Fibroblast of lung (primary cell): ENCODE data around the gene CYB561A3. TPM values are rescaled to one million over a fixed set of nuclear protein-coding genes. Genes with fewer than 3 reads are reported as not detected.
"Not testable (repeated sequence)": the region's sequence is repeated elsewhere in the genome, so short reads cannot be mapped to it uniquely, and the experiment has no call there.

ENCODE experiments used
- DNase-seq, 2 donors: peaks; one replicate each; pipeline versions ENCODE4 v3.0.0 to v3.0.0-alpha.2; 2010; ENCODE audit warnings: low read depth in 2 of 2
- H2AFZ ChIP-seq: 2 replicates; pipeline ENCODE4 v1.5.1; 2012; ENCODE audit warnings: low read length, control low read depth, inconsistent platforms
- H3K27ac ChIP-seq: 2 replicates; pipeline ENCODE4 v1.5.1; 2011; ENCODE audit warnings: low read length, control low read depth; ENCODE audit not compliant: insufficient read depth
- H3K27me3 ChIP-seq: 2 replicates; pipeline ENCODE4 v1.5.1; 2011; ENCODE audit warnings: mild to moderate bottlenecking, low read length; ENCODE audit not compliant: control insufficient read depth, insufficient read depth
- H3K36me3 ChIP-seq: 2 replicates; pipeline ENCODE4 v1.5.1; 2011; ENCODE audit warnings: low read length; ENCODE audit not compliant: control insufficient read depth, insufficient read depth
- H3K4me1 ChIP-seq: 2 replicates; pipeline ENCODE4 v1.5.1; 2011; ENCODE audit warnings: low read length; ENCODE audit not compliant: control insufficient read depth, insufficient read depth; ENCODE audit errors: extremely low read depth
- H3K4me2 ChIP-seq: 2 replicates; pipeline ENCODE4 v1.5.1; 2011; ENCODE audit warnings: low read length, control low read depth; ENCODE audit not compliant: insufficient read depth; ENCODE audit errors: extremely low read depth
- H3K4me3 ChIP-seq, 4 experiments: fragments of 200-600 bp in 1 of 4; sonication (generic) in 1 of 4; replicated peaks in 1 of 4; 2 replicates each; pipeline ENCODE4 v1.5.1; 2011 to 2016; ENCODE audit warnings: low read length in 4 of 4, low read depth in 3 of 4, mild to moderate bottlenecking in 3 of 4, control low read depth in 2 of 4, inconsistent platforms in 1 of 4, mixed read lengths in 1 of 4; ENCODE audit not compliant: insufficient read depth in 1 of 4; ENCODE audit errors: control extremely low read depth in 1 of 4
- H3K79me2 ChIP-seq: 2 replicates; pipeline ENCODE4 v1.5.1; 2012; ENCODE audit warnings: mild to moderate bottlenecking, low read length, inconsistent platforms; ENCODE audit not compliant: control insufficient read depth, insufficient read depth
- H3K9ac ChIP-seq: 2 replicates; pipeline ENCODE4 v1.5.1; 2011; ENCODE audit warnings: mild to moderate bottlenecking, low read length, control low read depth; ENCODE audit not compliant: insufficient read depth
- H3K9me3 ChIP-seq: 2 replicates; pipeline ENCODE4 v1.5.1; 2012; ENCODE audit warnings: low read depth, low read length; ENCODE audit not compliant: control insufficient read depth, insufficient read depth
- H4K20me1 ChIP-seq: 2 replicates; pipeline ENCODE4 v1.5.1; 2011; ENCODE audit warnings: low read length; ENCODE audit not compliant: control insufficient read depth, insufficient read depth; ENCODE audit errors: extremely low read depth
- CTCF ChIP-seq, 2 donors: IDR thresholded peaks in 1 of 2; conservative IDR thresholded peaks in 1 of 2; 1 replicate in 1 of 2; 2 replicates in 1 of 2; pipeline ENCODE4 v1.5.1; 2011 to 2012; ENCODE audit warnings: low read length in 2 of 2, control low read depth in 1 of 2, inconsistent platforms in 1 of 2, low read depth in 1 of 2, mild to moderate bottlenecking in 1 of 2
- EZH2 ChIP-seq: IDR thresholded peaks from 2 replicates; pipeline ENCODE4 v1.5.1; 2012; ENCODE audit warnings: low read length, control low read depth, mild to moderate bottlenecking; ENCODE audit errors: missing control alignments
- polyA plus RNA-seq, 2 donors: library from polyadenylated mRNA; depleted of rRNA in 1 of 2; stranded (reverse) in 1 of 2; unstranded in 1 of 2; fragments of >200 nt; gene quantifications; 2 replicates each; pipeline ENCODE4 v1.2.1, GENCODE V29; 2011 to 2012; ENCODE audit warnings: missing spikeins in 1 of 2
- total RNA-seq: library from RNA; depleted of rRNA; stranded (reverse); fragments of >200 nt; gene quantifications from 2 replicates; pipeline ENCODE4 v1.2.1, GENCODE V29; 2014

CYB561A3 gene
- total and polyA plus RNA-seq, 2 donors (not counting 1 experiment from before 2014, with no cell fraction given), result 43.9 to 65.1 TPM

GRCh38 chr11:61390161-61390560 lies 28.5 kb upstream of the CYB561A3 start:
- DNase-seq, result peak in 1 of 2 donors; percentile 44
- Histone ChIP-seq H3K36me3 (peaks cover 3% of the 10 kb centered on the region), H3K27ac (no peak overlapping the region), H3K9ac (no peak overlapping the region), H3K79me2 (no peaks in the 10 kb centered on the region), H2AFZ (no peak overlapping the region), H3K27me3 (no peaks in the 10 kb centered on the region), H3K4me3 (no peak overlapping the region), H4K20me1 (no peaks in the 10 kb centered on the region), H3K4me2 (no peak overlapping the region), H3K4me1 (no peaks in the 10 kb centered on the region), H3K9me3 (no peaks in the 10 kb centered on the region)
- TF ChIP-seq EZH2, result no peak
- TF ChIP-seq CTCF (conservative IDR thresholded peaks at IDR 0.05 in 1 of 2, IDR thresholded peaks at IDR 0.05 in 1 of 2; ENCODE audit: low read depth in 1 of 2, low read length in 2 of 2), result no peak

- no peaks in the 10 kb centered on the region for H3K36me3 ChIP-seq
- no peak overlapping the region for H2AFZ ChIP-seq
- no peak overlapping the region for H3K4me3 ChIP-seq
- TF ChIP-seq EZH2 (no peak), CTCF (conservative IDR thresholded peaks at IDR 0.05 in 1 of 2, IDR thresholded peaks at IDR 0.05 in 1 of 2; ENCODE audit: low read depth in 1 of 2, low read length in 2 of 2) (peak; percentile 25 to 43)
- H3K79me2 ChIP-seq, result no peaks in the 10 kb centered on the region
- H4K20me1 ChIP-seq, result no peaks in the 10 kb centered on the region
- no peaks in the 10 kb centered on the region for H3K27me3 ChIP-seq
- no peak overlapping the region for H3K27ac ChIP-seq
- DNase-seq, result peak in 1 of 2 donors; percentile 48
- H3K9ac ChIP-seq, result no peak overlapping the region
- H3K4me2 ChIP-seq, result no peak overlapping the region
- no peaks in the 10 kb centered on the region for H3K4me1 ChIP-seq
- no peaks in the 10 kb centered on the region for H3K9me3 ChIP-seq
These were observed 22.9 kb upstream of the CYB561A3 start for GRCh38 chr11:61384271-61385242.

- not testable (repeated sequence) for H3K4me3 ChIP-seq, H4K20me1 ChIP-seq, DNase-seq, H2AFZ ChIP-seq, H3K27ac ChIP-seq, H3K27me3 ChIP-seq, H3K36me3 ChIP-seq, H3K9me3 ChIP-seq, H3K4me1 ChIP-seq, H3K9ac ChIP-seq, H3K79me2 ChIP-seq, H3K4me2 ChIP-seq
These were observed 22.2 kb upstream of the CYB561A3 start for GRCh38 chr11:61383859-61384258.
